Thyroid gland (tissue), 4 donors: Measurements from ENCODE around the gene CACNA2D3. TPM values are rescaled to one million over a fixed set of nuclear protein-coding genes. Genes with fewer than 3 reads are reported as not detected.

Source experiments
- DNase-seq, 2 donors: peaks; one replicate each; pipeline ENCODE4 v3.0.0-alpha.2; 2019
- H3K27ac ChIP-seq, 3 donors: fragments of 200-600 bp; sonication (generic); 1 replicate in 2 of 3; 2 replicates in 1 of 3; pipeline ENCODE4 v1.5.1; 2016 to 2019; ENCODE audit warnings: mild to moderate bottlenecking in 1 of 3, moderate library complexity in 1 of 3
- H3K27me3 ChIP-seq: fragments of 200-600 bp; sonication (generic); one replicate; pipeline ENCODE4 v1.5.1; 2019
- H3K36me3 ChIP-seq, 2 donors: fragments of 200-600 bp; sonication (generic); one replicate each; pipeline ENCODE4 v1.5.1; 2016 to 2019
- H3K4me1 ChIP-seq, 2 donors: fragments of 200-600 bp; sonication (generic); one replicate each; pipeline ENCODE4 v1.5.1; 2017 to 2019
- H3K4me3 ChIP-seq, 3 donors: fragments of 200-600 bp; sonication (generic); replicated peaks in 1 of 3; 1 replicate in 2 of 3; 2 replicates in 1 of 3; pipeline ENCODE4 v1.5.1; 2016; ENCODE audit warnings: mild to moderate bottlenecking in 1 of 3
- H3K9me3 ChIP-seq: fragments of 200-600 bp; sonication (generic); one replicate; pipeline ENCODE4 v1.5.1; 2017
- CTCF ChIP-seq, 6 experiments: fragments of 200-600 bp in 3 of 6; fragments of 450-650 bp in 3 of 6; sonication (generic) in 3 of 6; IDR thresholded peaks; one replicate each; pipeline ENCODE4 v1.5.1; 2016 to 2019; ENCODE audit warnings: antibody characterized with exemption in 6 of 6, mild to moderate bottlenecking in 2 of 6, inconsistent platforms in 1 of 6, moderate library complexity in 1 of 6
- POLR2A ChIP-seq, 2 donors: fragments of 450-650 bp; IDR thresholded peaks; one replicate each; pipeline ENCODE4 v1.6.1; 2017; ENCODE audit warnings: antibody characterized with exemption in 2 of 2, mild to moderate bottlenecking in 2 of 2, moderate library complexity in 1 of 2
- WGBS, 2 donors: methylation state at CpG; one replicate each; pipeline ENCODE4 v1.1.5; 2017; 5-methylcytosine and 5-hydroxymethylcytosine counted together
- intact Hi-C: fragments of 100-400 bp; cut with DNase I; formaldehyde crosslinking; loops from one replicate; pipeline ENCODE4 v1.15.1; 2023
- total RNA-seq, 4 donors: library from RNA; depleted of rRNA; stranded (reverse); fragments of >200 nt; gene quantifications; one replicate each; pipeline ENCODE4 v1.2.3, GENCODE V29; 2016

CACNA2D3 gene
- total RNA-seq, 4 donors from 2014 or later: 2.9 to 4.8 (median 4.5) TPM

- Histone ChIP-seq H3K4me3 (no peak overlapping the region), H3K27ac (no peak overlapping the region), H3K36me3 (no peaks in the 10 kb centered on the region), H3K4me1 (peaks cover 0 to 12% of the 10 kb centered on the region in 2 donors), H3K27me3 (no peaks in the 10 kb centered on the region), H3K9me3 (no peaks in the 10 kb centered on the region)
- 64 to 73% methylated on average over 3 of the region's 3 CpGs for WGBS, 2 donors
- no peak for DNase-seq
- TF ChIP-seq POLR2A (IDR thresholded peaks at IDR 0.05): no peak
- TF ChIP-seq CTCF (IDR thresholded peaks at IDR 0.05): no peak
- intact Hi-C loops: no loop called here
Measured at GRCh38 chr3:54322354-54322753, 200.0 kb downstream of the CACNA2D3 start.

- Histone ChIP-seq H3K4me1 (peaks cover 0 to 12% of the 10 kb centered on the region in 2 donors), H3K27ac (no peak overlapping the region), H3K4me3 (no peak overlapping the region), H3K36me3 (no peaks in the 10 kb centered on the region), H3K9me3 (no peaks in the 10 kb centered on the region), H3K27me3 (no peaks in the 10 kb centered on the region)
- 86 to 96% methylated on average over 2 of the region's 2 CpGs for WGBS, 2 donors
- intact Hi-C loops: no loop called here
- TF ChIP-seq CTCF (IDR thresholded peaks at IDR 0.05) (no peak), POLR2A (IDR thresholded peaks at IDR 0.05) (no peak)
- no peak for DNase-seq
Measured at GRCh38 chr3:54324103-54324502, 201.8 kb downstream of the CACNA2D3 start.

GRCh38 chr3:54326951-54327350 lies 204.6 kb downstream of the CACNA2D3 start:
- TF ChIP-seq POLR2A (IDR thresholded peaks at IDR 0.05): no peak
- TF ChIP-seq CTCF (IDR thresholded peaks at IDR 0.05): no peak
- no peak for DNase-seq

GRCh38 chr3:54331341-54331740 lies 209.0 kb downstream of the CACNA2D3 start:
- Histone ChIP-seq H3K4me1 (no peaks in the 10 kb centered on the region), H3K27me3 (no peaks in the 10 kb centered on the region), H3K36me3 (no peaks in the 10 kb centered on the region), H3K27ac (no peak overlapping the region), H3K9me3 (no peaks in the 10 kb centered on the region), H3K4me3 (no peak overlapping the region)
- 83 to 88% methylated on average over 2 of the region's 2 CpGs for WGBS, 2 donors
- no peak for DNase-seq
- no peak for TF ChIP-seq POLR2A (IDR thresholded peaks at IDR 0.05)
- TF ChIP-seq CTCF (IDR thresholded peaks at IDR 0.05): no peak
- intact Hi-C loops: no loop called here

More at GRCh38 chr3:54326951-54327350, 204.6 kb downstream of the CACNA2D3 start:
- Histone ChIP-seq H3K9me3 (no peaks in the 10 kb centered on the region), H3K27ac (no peak overlapping the region), H3K4me1 (peaks cover 0 to 6% of the 10 kb centered on the region in 2 donors), H3K27me3 (no peaks in the 10 kb centered on the region), H3K4me3 (no peak overlapping the region), H3K36me3 (no peaks in the 10 kb centered on the region)
- intact Hi-C loops: no loop called here
- 85 to 88% methylated on average over 7 of the region's 7 CpGs for WGBS, 2 donors

- intact Hi-C loops: no loop called here
- no peak overlapping the region for H3K27ac ChIP-seq
- no peak overlapping the region for H3K4me3 ChIP-seq
- H3K36me3 ChIP-seq: no peaks in the 10 kb centered on the region
- no peak for TF ChIP-seq POLR2A (IDR thresholded peaks at IDR 0.05)
- TF ChIP-seq CTCF (IDR thresholded peaks at IDR 0.05): no peak
- DNase-seq: no peak
- H3K27me3 ChIP-seq: no peaks in the 10 kb centered on the region
- H3K9me3 ChIP-seq: no peaks in the 10 kb centered on the region
- WGBS, 2 donors: 60 to 66% methylated on average over 6 of the region's 6 CpGs
- H3K4me1 ChIP-seq: peaks cover 2 to 3% of the 10 kb centered on the region in 2 donors
Measured at GRCh38 chr3:54337846-54338245, 215.5 kb downstream of the CACNA2D3 start.
